NCI-H2029 (cell line): ENCODE measurements around the gene DOCK7.
"Not testable (repeated sequence)": the region's sequence is repeated elsewhere in the genome, so short reads cannot be mapped to it uniquely, and the experiment has no call there.

Source experiments
- DNase-seq: peaks from one replicate; lab custom pipeline; 2025; lab: John Stamatoyannopoulos, UW

DOCK7 gene

DNA sequence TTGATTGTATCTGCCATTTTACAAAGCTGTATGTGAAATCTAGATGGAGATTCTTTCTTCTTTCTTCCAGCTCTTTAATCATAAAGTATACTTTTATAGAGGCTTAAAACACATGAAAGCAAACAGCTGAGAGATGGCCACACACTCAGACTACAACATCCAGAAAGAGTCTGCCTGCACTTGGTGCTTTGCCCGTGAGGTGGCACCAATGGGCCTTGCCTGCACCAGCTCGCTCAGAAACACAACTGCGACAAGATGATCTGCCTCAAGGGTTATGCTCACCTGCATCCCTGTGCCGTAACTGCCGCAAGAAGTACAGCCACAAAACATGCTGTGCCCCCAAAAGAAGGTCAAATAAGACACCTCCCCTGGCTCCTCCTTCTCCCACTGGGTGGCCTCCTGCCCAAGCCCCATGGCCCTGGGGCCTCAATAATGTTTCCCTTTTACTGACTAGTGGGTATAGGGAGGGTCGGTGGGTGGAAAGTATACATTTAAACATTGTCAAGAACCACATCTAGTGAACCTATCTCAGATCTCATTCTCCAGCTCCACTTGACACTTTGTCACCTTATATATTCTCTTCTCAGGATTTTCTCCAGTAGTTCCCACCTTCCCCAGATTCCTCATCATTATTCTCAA is 157.6 kb downstream of the DOCK7 start:
- DNase-seq = no peak

DNA sequence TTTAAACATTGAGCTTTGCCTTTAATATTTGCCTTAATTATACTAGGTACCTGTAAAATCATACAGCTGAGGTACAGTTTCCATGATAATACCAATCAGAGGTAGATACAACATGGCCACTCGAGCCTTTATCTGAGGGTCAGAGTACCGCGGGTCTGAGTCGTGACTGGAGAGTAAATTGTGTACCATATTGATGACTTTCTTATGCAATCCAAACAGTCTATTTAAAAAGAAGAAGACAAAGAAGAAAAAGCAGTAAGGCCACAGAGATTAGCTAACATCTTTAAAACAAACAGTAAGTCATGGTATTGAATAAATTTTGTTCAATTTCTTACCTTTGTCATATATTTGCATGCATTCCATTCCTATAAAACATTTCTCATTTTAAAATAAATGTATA is 159.0 kb downstream of the DOCK7 start:
- no peak for DNase-seq

DNA sequence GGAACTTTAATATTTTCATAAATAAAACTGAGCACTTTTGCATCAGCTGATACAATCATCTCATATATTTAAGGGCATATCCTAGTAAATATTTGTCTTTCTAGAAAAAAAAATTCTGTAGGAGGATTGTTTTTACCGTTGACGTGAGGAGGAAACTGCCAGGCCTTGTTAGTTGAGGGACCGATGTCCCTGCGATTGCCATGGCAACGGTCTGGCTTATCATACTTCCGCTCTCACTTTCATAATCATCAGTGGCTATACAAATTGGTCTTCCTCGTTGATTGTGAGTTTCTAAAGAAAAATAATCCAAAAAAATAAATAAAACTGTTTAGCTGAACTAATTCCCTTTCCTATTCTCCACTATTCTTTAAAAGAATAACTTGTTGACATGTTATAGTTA is 160.2 kb downstream of the DOCK7 start:
- no peak for DNase-seq

DNA sequence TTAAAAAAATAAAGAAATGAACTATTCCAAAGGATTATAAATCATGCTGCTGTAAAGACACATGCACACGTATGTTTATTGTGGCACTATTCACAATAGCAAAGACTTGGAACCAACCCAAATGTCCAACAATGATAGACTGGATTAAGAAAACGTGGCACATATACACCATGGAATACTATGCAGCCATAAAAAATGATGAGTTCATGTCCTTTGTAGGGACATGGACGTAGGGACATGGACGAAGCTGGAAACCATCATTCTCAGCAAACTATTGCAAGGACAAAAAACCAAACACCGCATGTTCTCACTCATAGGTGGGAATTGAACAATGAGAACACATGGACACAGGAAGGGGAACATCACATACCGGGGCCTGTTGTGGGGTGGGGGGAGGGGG is 160.8 kb downstream of the DOCK7 start:
- DNase-seq = not testable (repeated sequence)

DNA sequence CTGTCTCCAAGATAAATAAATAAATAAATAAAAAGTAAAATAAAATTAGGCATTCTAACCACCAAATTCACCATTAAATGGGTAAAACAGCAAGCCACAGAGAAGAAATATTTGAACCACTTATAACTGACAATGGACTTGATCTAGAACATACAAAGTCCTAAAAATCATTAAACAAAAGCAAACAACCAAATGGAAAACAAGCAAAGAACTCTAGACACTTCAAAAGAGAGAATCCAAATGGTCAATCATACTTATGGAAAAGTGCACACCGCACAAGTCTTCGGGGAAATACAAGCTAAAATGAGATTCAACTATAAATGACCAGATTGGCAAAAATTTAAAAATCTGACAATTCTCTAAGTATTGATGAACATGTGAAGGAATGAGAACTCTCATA is 164.3 kb downstream of the DOCK7 start:
- no peak for DNase-seq

DNA sequence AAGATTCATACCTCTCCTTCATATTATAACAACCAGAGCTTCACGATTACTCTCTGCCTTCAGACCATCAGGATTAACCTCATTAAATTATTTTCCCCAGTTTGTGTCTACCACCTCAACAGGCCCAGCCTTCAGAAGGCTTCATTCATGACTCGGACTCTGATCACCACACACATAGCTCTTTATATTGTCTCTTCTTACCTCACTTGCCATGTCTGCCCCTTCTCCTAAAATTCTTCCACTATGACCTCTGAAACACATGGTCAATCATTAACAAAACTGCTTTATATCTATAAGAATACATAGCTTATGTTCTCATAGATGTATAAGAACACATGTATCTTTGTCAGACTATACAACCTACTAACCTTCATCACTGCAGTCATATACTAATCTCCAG is 171.6 kb downstream of the DOCK7 start:
- no peak for DNase-seq

DNA sequence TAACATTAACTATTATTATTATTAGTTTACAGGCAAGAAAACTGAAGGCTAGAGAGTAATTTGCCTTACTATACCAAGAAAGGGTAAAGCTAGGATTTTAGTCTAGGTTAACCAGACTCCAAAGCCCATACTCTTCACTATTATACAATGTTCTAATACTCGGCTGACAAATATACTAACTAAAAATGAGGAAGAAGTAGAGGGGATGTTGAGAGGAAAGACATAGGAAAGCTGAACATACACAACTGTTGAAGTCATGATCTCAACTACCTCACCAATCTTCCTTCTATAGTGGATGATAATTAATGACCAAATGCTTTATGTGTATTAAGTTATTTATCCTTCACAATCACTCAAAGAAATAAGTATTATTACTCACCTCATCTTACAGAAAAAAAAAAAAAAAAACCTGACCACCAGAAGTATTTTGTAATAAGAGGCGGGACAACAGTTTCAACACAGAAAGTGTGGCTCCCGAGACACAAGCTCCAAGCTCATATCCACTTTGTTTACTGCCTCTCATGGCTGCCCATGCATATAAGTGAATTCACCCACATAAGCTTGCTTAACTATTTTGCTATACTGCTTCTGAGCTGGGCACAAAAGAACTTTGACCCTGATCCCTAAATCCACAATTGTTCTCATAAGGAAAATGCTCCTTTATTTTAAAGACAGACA is 173.3 kb downstream of the DOCK7 start:
- no peak for DNase-seq

DNA sequence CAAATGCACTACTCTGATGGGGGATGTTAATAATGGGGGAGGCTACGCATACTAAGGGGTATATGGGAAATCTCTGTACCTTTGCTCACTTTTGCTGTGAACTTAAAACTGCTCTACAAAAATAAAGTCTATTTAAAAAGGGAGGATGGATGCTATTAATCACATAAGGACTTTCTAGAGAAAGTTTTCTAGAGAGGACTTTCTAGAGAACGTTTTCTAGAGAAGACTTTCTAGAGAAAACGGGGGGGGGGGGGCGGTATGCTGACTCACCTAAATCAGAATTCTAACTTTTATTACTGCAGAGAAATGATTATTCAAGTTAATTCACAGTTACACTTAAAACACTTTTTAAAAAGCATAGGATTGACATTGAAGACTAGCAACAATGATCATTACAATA is 175.2 kb downstream of the DOCK7 start:
- DNase-seq = no peak

DNA sequence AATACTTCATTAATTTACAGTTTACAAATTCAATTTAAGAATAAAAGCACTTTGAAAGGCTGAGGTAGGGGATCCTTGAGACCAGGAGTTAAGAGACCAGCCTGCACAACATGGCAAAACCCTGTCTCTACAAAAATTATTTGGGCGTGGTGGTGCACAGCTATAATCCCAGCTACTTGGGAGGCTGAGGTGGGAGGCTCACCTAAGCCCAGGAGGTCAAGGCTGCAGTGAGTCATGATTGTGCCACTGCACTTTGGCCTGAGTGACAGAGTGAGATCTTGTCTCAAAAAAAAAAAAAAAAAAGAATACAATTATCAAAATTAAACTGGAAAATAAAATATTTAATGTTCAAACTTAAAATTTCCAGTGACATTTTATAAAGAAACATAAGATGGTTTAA is 179.2 kb downstream of the DOCK7 start:
- DNase-seq = no peak

DNA sequence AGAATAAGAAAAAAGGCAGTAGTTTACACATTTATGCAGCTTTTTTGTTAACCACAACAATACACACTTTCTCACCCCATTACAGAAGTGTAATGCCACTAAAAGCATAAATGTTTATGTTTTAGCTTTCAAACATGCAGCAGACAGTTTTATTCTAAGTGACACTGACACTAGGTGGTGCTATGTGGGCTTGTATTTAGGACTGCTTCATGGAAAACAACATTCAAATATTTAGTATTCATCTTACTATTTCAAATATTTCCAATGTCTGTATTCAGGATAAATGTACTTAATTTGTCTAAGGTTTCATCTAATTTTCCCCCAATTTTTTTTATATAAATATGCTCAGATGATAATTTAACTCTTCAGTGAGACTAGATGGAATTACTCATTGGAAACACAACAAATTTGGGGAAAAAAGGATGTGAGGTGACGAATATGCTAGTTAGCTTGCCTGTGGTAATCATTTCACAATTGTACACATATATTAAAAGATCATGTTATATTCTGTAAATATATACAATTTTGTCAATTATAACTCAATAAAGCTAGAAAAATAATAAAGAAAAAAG is 179.9 kb downstream of the DOCK7 start:
- DNase-seq = peak; percentile 23

DNA sequence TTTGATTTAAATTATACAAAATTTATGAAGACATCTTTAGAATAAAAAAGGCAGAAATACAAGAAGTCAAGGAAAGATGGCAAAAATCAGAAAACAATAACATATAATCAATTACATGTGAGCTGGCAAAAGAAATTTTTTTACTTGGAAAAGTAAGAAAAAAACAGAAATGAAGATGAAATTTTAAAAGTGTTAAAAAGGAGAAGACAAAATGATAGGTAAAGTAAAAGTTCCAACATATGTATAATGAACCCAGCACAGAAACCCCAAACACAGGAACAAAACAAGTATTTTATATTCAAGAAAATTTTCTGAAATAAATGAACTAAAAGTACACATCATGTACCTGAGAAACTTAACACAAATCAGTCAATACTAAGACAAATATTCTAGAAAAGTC is 188.0 kb downstream of the DOCK7 start:
- no peak for DNase-seq

DNA sequence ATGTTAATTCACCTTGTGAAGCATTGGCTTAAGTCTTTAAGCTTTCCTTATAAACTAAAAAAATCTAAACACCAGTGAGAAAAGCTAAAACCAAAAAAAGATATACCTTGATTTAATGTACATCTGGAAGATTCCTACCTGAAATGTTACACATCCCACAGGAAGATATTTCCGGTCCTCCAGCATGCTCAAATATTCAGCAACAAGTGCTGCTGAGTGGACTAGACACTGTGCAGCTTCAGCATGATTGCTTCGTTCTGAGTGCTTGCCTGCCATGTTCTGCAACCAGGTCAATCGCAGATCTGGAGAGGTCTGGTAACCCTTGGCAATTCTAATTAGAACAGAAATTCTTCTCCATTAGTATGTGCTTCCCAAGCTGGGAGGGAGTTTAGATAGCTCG is 194.0 kb downstream of the DOCK7 start:
- no peak for DNase-seq

DNA sequence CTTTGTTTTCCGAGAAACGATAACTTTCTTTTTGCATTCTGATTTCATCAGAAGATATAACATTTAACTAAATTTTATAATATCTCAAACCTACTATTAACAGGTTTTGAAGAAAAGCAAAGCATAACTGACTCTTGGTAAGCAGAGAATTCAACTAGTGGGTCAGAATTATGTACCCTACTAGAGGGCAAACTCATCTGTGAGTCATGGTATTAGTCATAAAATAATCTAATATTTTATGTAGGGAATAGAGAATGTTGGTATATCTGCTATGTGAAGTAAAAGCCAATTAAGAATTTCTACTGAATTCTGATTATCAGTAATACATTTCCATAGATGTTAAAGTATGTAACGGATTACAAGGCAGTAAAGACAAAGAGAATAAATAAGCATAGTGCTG is 194.5 kb downstream of the DOCK7 start:
- no peak for DNase-seq

DNA sequence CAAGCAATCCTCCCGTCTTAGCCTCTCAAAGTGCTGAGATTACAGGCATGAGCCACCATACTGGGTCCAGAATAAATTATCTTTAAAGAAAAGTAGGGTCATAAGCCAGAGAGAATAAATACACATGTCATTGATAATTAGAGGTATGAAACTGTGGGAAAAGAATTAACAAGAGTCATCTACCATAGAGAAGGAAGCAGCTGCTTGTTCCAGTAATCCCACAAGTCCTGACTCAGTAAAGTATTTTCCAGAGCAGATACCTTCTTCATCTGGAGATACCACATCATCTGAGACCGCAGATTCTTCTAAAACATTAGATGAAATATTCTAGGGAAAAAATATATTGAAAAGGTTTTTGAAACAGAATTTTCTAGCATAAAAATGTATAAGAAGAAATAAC is 195.7 kb downstream of the DOCK7 start:
- no peak for DNase-seq

DNA sequence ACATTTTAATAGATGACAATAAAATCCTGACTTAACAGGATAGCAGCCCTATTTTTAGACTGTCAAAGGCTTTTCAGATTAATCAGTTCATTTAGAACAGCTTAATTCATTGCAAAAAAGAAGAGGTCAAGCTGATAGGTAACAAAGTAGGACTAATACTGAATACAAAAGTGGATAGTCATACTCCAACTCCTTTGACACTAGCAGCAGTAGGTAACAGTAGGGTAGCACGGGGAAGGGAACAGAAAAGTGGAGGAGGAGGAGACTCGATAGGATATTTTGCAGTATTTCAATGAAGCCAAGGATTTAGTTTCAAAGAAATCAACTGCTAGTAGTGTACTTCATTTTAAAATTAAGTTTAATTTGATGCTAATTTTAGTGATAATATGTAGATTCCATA is 200.2 kb downstream of the DOCK7 start:
- no peak for DNase-seq

DNA sequence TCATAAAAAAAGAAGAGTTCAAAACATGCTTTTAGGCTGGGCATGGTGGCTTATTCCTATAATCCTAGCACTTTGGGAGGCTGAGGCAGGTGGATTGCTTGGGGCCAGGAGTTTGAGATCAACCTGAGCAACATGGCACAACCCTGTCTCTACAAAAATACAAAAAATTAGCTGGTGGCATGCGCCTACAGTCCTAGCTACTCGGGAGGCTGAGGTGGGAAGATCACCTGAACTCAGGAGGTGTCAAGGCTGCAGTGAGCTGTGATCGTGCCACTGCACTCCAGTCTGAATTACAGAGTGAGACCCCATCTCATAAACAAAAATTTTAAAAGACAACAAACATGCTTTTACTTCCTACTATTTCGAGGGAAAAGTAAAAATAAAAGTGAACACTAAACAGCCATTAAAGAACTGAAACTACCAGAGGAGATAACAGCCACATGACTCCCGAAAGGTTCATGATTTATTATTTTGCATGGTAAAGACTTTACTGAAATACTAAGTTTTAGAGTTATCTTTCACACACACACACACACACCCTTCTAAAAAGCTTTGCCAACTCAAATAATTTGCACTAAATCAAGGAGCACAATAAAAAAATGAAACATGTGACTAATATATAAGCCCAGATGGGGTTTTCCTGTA is 203.2 kb downstream of the DOCK7 start:
- no peak for DNase-seq

DNA sequence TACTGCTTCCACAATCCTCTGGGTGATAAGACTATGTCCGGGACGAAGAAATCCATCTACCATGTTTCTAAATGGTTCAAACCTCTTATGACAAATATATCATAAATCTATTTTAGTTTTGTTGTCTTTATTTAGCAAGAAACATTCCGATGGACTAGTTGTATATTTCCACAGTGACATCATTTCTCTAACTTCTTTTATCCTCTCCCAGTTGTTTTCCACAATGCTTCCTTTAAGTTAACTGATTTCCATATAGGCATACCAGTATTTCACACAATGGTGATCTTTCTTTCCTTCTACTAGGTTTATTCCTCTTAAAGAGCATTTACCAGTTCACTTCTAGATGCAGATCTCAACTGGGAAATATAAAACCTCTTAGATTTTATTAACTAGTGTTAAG is 206.5 kb downstream of the DOCK7 start:
- no peak for DNase-seq

DNA sequence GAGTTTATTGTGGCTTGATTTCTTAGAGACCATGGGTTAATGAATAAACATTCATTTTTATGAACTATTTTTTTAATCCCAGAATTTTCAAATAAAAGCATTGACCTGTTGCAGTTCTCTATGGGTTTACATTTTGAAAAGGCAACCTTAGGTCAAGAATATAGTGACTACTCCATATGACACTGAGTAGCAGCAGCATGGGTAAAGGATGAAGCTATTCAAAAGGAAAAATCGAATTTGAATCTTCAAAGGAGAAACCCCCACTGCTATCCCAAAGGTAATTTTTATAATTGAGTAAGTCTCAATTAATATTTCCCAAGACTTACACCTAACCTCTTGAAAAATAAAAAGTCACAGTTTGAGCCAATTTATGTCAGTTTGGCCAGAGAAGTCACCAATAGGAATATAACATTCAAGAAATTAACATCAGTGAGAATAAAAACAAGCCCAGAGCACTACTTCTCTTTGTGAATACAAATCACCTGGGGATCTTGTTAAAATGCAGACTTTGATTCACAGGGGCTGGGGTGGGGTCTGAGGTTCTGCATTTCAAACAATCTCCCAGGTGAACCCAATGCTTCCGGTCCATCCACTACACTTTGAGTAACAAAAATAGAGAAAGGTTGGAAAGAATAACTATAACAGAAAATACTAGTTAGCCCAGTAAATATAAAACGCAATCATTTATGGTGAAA is 211.5 kb downstream of the DOCK7 start:
- no peak for DNase-seq

DNA sequence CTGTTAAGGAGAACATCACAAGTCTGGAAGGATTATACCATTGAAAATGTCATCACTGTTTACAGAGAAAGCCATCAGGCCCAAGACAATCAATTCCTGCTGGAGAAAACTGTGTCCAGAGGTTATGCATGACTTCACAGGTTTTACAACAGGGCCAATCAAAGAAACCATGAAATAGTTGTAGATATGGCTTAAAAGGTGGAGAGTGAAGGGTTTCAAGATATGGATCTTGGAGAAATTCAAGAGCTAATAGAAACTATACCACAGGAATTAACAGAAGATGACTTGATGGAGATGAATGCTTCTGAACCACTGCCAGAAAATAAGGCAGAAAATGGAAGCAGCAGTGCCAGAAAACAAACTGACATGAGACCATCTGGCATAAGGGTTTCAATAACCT is 221.1 kb downstream of the DOCK7 start:
- DNase-seq = no peak

DNA sequence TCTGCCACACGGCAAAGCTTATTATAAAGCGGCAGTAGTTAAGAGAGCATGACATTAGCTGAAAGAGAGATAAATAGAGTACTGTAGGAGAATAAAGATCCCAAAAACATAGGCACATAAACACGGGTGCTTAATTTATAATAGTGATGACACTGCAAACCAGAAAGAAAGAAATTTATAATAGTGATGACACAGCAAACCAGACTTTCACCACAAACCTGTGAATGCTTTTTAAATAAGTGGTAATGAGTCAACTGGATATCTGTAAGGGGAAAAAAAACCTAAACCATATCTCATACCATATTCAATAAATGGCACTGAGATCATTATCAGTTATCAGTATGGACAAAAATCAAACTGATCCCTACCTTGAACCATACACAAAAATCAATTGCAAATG is 225.8 kb downstream of the DOCK7 start:
- no peak for DNase-seq

DNA sequence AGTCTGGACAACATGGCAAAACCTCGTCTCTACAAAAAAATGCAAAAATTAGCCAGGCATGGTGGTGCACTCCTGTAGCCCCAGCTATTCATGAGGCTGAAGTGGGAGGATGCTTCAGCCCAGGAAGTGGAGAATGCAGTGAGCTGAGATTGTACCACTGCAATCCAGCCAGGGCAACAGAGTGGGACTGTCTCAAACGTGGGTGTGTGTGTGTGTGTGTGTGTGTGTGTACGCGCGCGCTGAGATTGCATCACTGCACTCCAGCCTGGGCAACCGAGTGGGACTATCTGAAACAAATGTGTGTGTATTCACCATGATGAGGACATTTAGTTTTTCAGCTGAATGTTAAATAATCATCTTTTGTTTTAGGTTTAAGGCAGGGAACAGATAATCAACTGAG is 230.2 kb downstream of the DOCK7 start:
- DNase-seq = no peak

DNA sequence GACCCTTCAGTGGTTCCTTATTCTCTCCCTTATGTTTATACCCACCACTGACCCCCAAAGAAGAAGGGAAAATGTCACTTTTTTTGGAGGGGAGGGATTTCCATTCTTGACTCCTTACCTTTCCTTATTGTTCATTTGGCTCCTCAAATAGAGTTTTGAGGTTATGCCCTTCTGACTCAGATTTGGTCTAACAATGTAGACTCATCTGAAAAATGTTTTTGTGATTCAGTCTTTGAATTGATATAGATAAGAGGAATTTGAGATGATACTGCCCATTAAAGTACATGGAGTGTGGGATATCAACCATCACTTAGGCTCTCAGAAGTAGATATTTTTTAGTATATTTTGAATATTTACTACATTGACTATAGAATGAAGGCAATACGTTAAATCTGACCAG is 235.2 kb downstream of the DOCK7 start:
- DNase-seq = no peak

DNA sequence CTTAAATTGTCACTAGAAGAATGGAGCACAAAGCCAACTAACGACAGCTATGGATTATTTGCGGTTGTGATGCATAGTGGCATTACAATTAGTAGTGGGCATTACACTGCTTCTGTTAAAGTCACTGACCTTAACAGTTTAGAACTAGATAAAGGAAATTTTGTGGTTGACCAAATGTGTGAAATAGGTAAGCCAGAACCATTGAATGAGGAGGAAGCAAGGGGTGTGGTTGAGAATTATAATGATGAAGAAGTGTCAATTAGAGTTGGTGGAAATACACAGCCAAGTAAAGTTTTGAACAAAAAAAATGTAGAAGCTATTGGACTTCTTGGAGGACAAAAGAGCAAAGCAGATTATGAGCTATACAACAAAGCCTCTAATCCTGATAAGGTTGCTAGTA is 237.9 kb downstream of the DOCK7 start:
- no peak for DNase-seq
